HG02571 (cell line): ENCODE measurements around the gene PCDH10.

Experiments used
- ATAC-seq: cut with Tn5 transposase; IDR thresholded peaks from one replicate; pipeline ENCODE4 v1.9.1; 2021; ENCODE audit warnings: mild to moderate bottlenecking, moderate library complexity; ENCODE audit not compliant: unreplicated experiment

PCDH10 gene

GRCh38 chr4:133149364-133149695 lies 236 bp downstream of the PCDH10 start:
- ATAC-seq: no peak

- ATAC-seq: no peak
Observed at GRCh38 chr4:133149932-133150471, 908 bp downstream of the PCDH10 start.

DNA sequence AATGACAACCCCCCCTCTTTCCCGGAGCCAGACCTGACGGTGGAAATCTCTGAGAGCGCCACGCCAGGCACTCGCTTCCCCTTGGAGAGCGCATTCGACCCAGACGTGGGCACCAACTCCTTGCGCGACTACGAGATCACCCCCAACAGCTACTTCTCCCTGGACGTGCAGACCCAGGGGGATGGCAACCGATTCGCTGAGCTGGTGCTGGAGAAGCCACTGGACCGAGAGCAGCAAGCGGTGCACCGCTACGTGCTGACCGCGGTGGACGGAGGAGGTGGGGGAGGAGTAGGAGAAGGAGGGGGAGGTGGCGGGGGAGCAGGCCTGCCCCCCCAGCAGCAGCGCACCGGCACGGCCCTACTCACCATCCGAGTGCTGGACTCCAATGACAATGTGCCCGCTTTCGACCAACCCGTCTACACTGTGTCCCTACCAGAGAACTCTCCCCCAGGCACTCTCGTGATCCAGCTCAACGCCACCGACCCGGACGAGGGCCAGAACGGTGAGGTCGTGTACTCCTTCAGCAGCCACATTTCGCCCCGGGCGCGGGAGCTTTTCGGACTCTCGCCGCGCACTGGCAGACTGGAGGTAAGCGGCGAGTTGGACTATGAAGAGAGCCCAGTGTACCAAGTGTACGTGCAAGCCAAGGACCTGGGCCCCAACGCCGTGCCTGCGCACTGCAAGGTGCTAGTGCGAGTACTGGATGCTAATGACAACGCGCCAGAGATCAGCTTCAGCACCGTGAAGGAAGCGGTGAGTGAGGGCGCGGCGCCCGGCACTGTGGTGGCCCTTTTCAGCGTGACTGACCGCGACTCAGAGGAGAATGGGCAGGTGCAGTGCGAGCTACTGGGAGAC lies 1.6 kb downstream of the PCDH10 start:
- ATAC-seq: no peak

DNA sequence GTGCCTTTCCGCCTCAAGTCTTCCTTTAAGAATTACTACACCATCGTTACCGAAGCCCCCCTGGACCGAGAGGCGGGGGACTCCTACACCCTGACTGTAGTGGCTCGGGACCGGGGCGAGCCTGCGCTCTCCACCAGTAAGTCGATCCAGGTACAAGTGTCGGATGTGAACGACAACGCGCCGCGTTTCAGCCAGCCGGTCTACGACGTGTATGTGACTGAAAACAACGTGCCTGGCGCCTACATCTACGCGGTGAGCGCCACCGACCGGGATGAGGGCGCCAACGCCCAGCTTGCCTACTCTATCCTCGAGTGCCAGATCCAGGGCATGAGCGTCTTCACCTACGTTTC lies 2.2 kb downstream of the PCDH10 start:
- no peak for ATAC-seq

- ATAC-seq: no peak
Observed at GRCh38 chr4:133151691-133152329, 2.7 kb downstream of the PCDH10 start.

GRCh38 chr4:133152330-133152821 lies 3.3 kb downstream of the PCDH10 start:
- ATAC-seq: no peak

GRCh38 chr4:133152831-133153481 lies 3.9 kb downstream of the PCDH10 start:
- ATAC-seq: no peak

GRCh38 chr4:133154725-133155124 lies 5.6 kb downstream of the PCDH10 start:
- no peak for ATAC-seq

DNA sequence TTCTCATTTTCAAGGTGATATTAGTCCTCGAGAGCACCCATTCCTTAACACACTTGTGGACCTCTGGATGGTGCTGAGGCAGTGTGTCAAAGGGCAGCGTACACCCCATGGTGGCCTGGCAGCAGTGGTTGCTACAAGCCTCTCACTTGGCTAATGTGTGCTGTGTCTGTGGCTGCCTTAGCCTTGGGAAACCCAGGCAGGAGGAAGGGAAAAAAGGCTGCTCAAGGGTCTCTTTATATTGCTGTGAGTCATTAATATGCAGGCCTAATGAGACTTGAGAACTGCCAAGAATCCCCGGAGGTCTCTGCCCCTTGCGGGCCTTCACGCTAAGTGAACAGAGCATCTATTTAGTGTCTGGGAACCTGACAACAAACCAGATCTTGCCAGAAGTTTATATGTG lies 7.0 kb downstream of the PCDH10 start:
- ATAC-seq: no peak

DNA sequence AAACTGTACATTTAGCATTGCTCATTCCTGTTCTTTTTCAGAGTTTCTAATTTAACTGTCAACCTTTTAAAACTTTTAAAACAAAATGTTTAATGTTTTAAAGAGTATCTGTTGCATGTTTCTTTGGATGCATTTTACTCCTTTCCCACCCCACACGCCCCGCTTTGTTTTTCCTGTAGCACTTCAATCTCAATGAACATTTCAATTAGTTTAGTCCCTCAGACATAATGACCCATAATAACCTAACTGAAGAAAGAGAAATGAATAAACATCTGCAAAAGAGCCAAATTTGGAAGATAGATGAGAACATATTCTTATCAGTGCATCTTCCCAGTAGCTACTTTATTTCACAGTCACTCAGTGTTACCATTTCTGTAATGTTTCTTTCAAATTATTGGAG lies 7.5 kb downstream of the PCDH10 start:
- ATAC-seq: no peak

- ATAC-seq: no peak
Observed at GRCh38 chr4:133157460-133158160, 8.5 kb downstream of the PCDH10 start.

DNA sequence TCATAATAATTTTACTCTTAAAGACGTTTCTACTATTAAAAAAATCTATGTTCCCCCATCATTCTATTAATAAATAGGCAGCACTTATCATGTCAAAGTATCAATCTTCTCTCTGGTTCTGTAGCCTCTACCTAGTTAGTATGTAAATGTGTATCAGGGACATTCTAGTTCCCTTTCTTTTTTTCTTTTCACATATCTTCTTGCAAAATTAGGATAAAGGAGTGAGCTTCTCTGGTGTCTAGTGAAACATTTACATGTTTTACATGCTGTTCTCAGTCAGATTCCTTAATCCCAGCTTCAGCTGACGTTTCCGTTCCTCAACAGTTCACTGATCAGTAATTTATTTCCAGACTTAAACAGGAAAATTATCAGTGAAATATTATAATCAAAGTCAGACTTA lies 11.8 kb downstream of the PCDH10 start:
- ATAC-seq: no peak

DNA sequence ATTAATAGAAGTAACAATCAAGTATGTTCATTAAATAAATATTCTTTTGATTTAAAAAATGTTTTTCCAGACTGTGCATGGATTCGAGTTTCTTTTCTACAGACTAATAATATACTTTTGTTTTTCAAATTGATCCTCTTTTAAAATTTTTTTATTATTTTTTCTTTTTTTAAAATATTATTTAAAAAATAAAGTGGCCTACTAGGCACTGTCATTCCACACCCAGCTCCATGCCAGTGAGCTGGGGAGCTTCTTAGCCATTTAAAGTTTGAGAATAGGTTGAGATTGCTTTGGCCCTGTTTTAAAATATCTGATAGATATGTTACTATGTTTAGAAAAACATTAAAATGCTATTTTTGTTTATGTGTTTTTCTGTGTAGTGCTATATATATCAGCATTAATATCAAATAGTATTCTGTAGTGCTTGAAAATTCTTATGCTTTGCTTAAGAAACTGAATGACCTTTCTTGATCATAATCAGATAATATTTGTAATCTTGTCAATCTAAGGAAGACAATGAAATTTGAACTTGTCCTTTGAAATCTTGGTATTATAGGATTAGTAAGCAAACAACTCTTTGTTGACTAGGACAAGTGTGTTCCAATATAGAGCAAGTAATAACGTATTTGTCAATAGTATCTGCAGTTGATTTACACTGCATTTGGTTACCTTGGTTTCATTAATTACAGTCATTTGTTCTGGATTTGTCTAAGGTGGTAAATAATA lies 12.6 kb downstream of the PCDH10 start:
- no peak for ATAC-seq

DNA sequence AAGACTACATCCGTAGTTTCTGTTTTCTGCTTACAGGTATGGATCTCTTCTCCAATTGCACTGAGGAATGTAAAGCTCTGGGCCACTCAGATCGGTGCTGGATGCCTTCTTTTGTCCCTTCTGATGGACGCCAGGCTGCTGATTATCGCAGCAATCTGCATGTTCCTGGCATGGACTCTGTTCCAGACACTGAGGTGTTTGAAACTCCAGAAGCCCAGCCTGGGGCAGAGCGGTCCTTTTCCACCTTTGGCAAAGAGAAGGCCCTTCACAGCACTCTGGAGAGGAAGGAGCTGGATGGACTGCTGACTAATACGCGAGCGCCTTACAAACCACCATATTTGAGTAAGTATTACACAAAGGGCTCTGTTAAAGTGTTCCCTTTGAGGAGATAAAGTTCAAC lies 13.8 kb downstream of the PCDH10 start:
- ATAC-seq: no peak

- no peak for ATAC-seq
Observed at GRCh38 chr4:133178956-133179355, 29.9 kb downstream of the PCDH10 start.

- no peak for ATAC-seq
Observed at GRCh38 chr4:133186210-133186609, 37.1 kb downstream of the PCDH10 start.

- ATAC-seq: no peak
Observed at GRCh38 chr4:133186845-133187244, 37.8 kb downstream of the PCDH10 start.

DNA sequence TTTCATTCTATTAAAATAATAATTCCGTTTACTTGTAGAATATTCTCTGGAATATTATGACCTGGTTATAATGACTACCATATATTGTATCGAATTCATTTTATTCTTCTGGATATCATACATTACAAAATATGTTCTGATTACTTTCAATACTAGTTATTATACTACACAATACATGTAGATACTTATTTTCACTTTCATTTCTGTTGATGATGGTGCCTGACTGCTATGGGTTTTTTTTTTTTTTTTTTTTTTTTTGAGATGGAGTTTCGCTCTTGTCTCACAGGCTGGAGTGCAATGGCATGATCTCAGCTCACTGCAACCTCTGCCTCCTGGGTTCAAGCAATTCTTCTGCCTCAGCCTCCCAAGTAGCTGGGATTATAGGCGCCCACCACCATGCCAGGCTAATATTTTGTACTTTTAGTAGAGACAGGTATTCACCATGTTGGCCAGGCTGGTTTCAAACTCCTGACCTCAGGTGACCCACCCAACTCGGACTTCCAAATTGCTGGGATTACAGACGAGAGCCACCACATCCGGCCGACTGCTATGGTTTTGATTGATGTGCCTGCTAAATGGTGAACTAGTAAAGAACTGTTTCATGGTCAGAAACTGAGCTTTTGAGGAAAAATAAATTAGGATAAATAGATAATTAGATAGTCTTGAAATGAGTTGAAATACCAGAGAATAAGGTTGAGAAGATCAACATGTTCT lies 39.5 kb downstream of the PCDH10 start:
- ATAC-seq: no peak

DNA sequence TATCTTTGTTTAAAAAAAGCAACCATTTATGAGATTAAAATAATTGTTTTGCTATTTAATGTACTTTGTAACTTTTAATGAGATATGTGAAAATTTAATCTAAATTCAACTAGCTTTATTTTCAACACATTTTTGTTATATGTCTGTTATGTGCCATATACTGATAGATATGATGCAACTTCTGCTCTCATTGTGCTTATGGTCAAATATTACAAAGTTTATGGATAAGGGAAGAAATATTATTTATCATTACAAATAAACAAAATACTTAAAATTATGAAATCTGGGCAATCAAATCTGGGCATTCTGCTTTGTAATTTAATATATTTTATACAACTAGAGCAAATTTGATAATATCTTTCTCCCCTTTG lies 40.0 kb downstream of the PCDH10 start:
- no peak for ATAC-seq

GRCh38 chr4:133190098-133190497 lies 41.0 kb downstream of the PCDH10 start:
- ATAC-seq: no peak
